GM12801 (cell line): Measurements from ENCODE around the gene TARBP1.

Experiments used
- CTCF ChIP-seq: IDR thresholded peaks from one replicate; pipeline ENCODE4 v1.5.1; 2011; ENCODE audit warnings: control low read depth; ENCODE audit not compliant: insufficient read length; ENCODE audit errors: extremely low read depth

The TARBP1 gene

GRCh38 chr1:234490793-234491479, 12.0 kb upstream of the TARBP1 start:
- no peak for TF ChIP-seq CTCF

- no peak for TF ChIP-seq CTCF
Measured at GRCh38 chr1:234489698-234490077, 10.7 kb upstream of the TARBP1 start.

- TF ChIP-seq CTCF: no peak
Measured at GRCh38 chr1:234489007-234489697, 10.2 kb upstream of the TARBP1 start.

GRCh38 chr1:234488054-234489006, 9.4 kb upstream of the TARBP1 start:
- TF ChIP-seq CTCF: no peak

- no peak for TF ChIP-seq CTCF
Measured at GRCh38 chr1:234486858-234487840, 8.2 kb upstream of the TARBP1 start.

- no peak for TF ChIP-seq CTCF
Measured at GRCh38 chr1:234484991-234485739, 6.2 kb upstream of the TARBP1 start.
